Limb (tissue), 2 donors: ENCODE measurements around the gene CC2D1A.

ENCODE experiments used
- DNase-seq, 2 donors: peaks; one replicate each; pipeline ENCODE4 v3.0.0-alpha.2; 2016; ENCODE audit errors: extremely low spot score in 2 of 2

The CC2D1A gene

DNA sequence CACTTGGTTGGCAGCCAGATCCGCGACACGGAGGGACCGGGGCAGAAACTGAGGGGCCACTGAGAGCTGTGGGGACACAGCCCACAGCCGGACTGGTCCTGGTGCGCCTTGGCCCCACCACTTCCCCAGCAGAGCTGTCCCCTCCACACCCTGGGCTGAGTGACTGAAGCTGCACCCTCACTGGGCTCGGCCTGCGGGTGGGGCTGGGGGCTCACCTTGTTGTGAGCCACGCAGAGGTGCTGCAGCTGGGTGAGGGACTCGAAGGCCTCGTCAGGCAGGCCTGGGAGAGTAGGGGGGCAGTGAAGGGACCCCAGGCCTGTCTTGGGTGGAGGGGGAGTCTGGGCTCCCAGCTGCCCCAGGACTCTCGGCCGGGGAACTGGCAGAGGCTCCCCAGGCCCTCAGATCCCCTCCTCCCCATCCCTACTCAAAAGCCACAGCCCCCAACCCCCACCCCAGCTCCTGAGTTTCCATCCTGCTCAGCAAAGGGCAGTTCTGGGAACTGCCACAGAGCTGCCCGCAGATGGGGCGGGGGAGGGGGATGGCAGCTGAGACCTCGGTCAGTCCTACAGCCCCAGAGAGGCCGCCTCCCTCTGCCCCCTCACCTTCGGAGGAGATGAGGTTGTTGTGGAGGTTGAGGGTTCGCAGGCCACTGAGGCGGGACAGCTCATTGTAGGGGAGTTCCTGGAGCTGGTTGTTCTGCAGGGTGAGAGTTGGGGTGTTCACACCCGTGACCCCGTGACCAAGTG is 29.9 kb downstream of the CC2D1A start:
- DNase-seq: no peak

DNA sequence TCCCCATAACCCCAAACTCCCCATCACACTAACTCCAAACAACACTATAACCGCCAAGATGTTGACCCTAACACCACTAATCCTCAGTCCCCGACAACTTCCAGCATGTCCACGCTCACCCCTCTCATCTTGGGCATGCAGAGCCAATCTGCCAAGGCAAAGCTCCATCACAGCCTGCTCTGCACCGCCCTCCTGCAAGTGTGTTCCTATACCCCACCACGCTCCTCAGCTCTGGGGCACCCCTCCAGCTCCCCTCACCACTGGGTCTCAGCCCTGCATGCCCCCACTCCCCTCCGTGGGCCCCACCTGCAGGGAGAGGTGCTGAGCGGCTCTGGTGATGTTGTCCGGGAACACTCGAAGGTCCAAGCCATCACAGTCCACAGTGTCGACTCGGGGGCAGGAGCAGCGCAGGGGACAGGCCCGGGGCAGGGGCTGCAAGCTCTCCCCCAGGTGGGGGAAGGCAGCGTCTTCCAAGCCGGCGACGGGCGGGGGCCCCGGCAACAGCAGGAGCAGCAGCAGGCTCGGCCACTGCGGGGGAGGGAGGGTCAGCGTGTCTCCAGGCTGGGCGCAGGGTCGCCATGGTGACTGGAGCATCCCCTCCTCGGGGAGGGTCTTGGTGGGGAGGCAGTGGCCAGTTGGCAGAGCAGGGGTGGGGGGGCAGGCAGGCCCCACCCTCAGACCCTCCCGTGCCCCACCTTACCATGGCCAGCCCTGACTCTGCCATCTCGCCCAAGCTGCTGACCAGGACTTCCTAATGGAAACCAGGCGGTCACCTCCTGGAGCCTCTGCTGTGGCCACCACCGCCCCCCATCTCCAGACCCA is 31.7 kb downstream of the CC2D1A start:
- DNase-seq: no peak

DNA sequence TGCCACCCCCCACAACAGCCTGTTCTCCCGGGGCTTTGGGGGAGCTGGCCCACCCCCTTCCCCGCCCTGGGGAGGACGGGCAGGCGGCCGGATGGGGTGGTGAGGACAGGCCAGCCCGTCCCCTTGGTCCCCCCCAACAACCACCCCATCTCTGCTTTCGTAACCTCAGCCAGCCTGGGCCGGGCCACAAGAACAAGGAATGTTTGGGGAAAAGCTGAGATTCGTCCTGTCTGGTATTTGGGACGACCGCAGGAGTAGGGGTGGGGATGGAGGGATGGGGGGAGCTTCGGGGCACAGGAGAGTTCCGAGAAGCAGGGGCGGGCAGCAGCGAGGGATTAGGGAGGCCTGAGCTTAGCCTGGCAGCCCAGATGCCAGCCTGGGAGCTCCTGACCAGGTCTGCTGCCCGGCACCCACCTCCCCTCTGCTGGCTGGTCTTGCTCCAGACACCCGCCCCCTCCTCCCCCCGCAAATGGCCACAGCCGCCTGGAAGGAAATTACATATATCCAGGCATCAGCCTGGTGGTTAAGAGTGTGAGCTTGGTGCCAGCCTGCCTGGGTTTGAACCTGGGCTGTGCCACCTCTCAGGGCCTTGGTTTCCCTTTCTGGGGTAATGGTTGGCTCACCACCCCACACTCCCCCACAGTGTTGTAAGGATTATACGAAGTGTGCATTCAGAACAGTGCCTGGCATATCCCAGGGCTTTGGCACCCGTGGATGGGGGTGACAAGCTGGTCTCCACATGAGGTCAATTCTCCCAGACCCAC is 32.5 kb downstream of the CC2D1A start, which contains the start of gene PODNL1:
PODNL1 (minus strand) TSS at position 117 of the 764 bp plus-strand sequence. CDS start 236 bp downstream, outside the sequence.
- peak; percentile 33 to 63 for DNase-seq

DNA sequence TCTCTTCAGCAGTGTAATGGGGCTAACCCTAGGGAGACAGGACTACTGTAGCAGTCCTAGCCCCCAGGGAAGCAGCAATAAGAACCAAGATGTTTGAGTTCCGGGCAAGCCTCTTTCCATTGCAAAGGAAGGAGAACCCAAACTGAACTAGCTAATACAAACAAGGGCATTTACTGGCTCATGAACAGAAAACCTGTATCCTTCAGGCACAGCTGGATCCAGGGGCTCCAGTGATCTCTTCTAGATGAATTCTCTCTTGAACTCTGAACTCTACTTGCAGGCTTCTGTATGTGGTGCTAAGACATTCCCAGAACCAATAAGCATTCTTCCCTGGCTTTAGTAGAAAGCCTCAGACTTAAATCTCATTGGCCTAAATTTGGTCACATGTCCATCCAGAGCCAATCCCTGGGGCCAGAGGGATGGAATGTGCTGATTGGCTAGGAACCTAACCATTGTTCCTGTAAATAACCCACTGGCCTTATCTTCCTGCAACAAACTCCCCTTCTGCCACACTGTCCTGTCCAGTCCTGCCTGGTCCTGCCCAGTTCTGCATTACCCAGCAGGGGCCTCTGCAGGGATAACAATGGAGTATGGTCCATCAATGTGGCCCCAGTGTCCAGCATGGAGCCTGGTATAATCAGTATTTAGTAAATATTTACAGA is 36.2 kb downstream of the CC2D1A start:
- DNase-seq: no peak

DNA sequence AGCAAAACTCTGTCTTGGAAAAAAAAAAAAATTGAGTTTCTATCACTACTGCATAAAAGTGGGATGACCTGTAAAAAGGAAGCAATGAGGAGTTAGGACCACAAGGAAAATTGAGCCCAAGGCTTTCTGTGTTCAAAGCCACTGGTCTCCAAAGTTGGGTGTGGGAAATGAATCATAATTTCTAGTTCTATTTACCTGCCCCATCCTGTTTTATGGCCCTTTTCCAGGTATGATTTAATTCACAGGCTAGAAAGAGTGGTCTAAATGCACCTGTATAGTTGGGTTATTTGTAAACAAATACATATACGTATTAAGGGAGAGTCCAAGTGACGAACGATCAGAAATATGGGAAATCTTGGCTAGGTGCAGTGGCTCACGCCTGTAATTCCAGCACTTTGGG is 40.4 kb downstream of the CC2D1A start:
- DNase-seq: no peak

DNA sequence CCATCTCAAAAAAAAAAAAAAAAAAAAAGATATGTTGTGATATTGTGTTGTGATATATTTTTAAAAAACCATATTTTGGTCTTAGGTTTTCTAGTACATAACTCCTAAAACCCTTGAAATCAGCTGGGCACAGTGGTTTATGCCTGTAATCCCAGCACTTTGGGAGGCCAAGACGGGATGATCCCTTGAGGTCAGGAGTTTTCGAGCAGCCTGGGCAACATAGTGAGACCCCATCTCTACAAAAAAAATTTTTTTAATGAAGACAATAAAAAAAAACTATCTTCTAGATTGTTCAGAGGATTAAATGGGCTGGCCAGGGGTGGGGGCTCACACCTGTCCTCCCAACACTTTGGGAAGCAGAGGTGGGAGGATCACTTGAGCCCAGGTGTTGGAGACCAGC is 45.0 kb downstream of the CC2D1A start:
- DNase-seq: no peak

DNA sequence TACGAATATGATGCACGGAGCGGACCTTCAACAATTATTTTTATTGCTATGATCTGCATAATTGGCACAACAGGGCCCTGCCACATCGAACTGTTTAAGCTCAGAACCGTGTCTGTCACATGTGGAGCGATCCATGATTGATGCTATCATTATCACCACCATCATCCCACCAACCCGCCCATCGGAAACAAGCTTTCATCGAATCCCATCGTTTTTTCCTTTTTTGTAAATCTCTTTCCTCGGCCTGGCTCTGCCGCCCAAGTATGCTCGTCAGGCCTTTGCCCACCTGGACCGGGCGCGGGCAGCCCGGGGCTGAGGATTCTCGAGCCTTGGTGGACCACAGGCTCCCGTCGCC is 45.8 kb downstream of the CC2D1A start:
- DNase-seq: no peak

DNA sequence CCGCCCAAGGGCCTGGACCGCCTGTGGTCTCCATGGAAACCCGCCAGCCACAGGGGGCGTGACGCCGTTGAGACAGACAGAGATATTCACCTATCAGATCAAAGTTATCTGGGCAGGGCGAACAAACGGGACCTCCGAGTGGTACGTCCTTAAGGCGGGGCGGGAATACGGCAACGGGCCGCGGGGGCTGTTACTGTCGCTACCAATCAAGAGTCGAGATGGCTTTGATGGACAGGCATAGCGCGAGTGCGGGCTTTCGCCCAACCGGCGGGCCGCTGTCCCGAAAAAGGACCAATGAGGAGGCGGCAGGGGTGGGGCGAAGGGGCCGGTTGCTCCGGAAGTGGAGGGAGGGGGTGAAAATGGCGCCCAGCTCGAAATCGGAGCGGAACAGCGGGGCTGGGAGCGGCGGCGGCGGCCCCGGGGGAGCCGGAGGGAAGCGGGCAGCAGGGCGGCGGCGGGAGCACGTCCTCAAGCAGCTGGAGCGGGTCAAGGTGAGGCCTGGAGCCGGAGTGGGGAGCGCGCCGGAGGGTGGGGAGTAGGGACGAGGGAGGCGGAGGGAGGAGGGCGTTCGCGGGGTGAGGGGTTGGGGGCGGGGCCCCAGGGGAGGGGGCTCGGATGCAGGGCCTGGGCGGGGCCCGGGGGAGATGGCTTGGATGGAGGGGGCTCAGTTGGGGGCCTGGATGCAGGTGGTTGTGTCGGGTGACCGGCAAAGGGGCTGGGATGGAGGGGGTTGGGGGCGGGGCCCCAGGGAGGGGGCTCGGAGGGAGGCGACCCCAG is 46.3 kb downstream of the CC2D1A start, which contains the start of gene DCAF15:
DCAF15 (plus strand) TSS at position 356 of the 777 bp plus-strand sequence; CDS start at position 360, 4 bp downstream.
- peak; percentile 99 to 100 for DNase-seq

DNA sequence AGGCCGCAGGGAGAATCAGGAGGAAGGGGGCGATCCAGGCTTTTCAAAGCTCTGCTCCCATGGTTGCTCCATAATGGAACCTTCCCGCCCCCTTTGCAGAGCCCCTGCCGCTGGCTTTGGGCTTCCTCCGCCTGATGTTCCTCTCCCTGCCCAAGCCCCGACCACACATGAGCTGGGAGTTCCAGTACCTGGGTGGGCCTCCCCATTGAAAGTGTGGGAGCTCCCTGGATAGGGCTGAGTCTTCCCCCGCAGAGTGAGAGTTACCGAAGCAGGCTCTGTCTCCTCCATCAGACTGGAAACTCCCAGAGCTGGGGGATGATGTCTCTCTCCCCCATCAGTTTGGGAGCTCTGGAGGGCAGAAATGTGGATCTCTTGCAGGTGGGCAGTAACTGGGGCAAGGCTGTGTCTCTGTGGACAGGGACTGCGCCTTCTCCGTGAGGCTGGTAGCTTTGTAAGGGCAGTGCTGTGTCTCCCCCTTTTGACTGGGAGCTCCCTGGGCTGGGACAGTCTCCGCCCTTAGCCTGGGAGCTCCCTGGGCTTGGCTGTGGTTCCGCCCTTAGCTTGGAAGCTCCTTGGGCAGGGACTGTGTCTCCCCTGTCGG is 47.0 kb downstream of the CC2D1A start:
- peak; percentile 38 to 42 for DNase-seq

DNA sequence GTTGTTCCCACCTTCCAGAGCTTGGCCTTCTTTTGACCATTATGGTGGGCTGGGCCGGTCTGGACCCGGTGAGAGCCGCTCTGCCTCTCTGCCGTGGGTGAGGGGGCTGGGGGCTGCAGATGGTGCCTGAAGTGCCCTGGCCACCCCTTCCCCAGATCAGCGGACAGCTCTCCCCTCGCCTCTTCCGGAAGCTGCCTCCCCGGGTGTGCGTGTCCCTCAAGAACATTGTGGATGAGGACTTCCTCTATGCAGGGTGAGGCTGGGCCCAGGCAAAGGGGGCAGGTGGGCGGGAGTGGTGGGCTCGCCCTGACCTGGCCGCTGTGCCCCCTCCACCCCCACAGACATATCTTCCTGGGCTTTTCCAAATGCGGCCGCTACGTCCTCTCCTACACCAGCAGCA is 48.2 kb downstream of the CC2D1A start:
- no peak for DNase-seq

DNA sequence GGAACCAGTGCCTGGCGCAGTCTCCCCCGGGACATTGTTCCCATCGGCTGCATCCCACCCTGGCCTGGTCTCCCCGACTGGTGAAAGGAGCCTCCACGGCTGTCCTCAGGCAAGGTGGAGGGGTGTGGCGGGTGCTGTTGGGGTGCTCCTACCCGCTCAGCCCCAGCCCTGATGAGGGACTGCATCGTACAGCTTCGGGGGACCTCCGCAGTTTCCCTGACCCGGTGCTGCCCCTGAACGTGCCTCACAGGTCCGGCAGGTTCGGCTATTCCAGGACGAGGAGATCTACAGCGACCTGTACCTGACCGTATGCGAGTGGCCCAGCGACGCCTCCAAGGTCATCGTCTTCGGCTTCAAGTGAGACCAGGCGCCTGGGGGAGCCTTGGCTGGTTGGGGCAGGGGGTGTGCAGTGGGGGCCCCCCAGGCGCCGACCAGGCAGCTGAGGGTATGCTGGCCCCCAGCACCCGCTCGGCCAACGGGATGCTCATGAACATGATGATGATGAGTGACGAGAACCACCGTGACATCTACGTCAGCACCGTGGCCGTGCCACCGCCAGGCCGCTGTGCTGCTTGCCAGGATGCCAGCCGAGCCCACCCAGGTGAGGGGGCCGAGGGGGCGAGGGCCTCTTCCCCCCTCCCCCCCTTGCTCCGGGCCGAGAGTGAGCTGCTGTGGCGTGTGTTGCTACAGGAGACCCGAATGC is 49.8 kb downstream of the CC2D1A start:
- peak in 1 of 2 donors; percentile 26 for DNase-seq

DNA sequence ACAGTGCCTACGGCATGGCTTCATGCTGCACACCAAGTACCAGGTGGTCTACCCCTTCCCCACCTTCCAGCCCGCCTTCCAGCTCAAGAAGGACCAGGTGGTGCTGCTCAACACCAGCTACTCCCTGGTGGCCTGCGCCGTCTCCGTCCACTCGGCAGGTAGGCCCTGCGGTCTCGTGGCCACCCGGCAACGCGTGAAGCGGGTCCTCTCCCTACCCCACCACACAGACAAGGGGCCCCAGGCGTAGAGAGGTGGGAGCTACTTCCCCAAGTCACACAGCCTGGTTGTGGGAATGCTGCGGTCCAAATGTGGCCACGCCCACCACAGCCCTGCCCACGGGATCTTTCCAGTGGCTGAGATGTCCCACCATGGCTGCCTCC is 50.4 kb downstream of the CC2D1A start:
- no peak for DNase-seq

DNA sequence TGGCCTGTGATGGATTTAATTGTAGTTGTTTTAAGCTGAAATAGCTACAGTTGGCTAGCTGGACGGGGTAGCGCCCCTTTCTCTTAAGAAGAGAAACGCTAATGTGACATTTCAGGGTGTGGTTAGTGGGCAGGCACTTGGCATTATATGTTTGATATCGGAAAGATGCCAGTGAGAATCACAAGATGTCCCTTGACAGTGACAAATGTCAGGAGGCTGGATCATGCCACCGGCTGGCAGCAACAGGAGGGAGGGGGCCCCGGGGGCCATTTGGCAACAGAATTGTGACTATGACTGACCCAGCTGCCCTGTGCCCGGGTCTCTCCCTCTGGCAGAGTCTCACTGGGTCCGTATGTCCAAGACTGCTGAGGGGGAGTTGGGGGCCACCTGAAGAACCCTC is 51.0 kb downstream of the CC2D1A start:
- no peak for DNase-seq

DNA sequence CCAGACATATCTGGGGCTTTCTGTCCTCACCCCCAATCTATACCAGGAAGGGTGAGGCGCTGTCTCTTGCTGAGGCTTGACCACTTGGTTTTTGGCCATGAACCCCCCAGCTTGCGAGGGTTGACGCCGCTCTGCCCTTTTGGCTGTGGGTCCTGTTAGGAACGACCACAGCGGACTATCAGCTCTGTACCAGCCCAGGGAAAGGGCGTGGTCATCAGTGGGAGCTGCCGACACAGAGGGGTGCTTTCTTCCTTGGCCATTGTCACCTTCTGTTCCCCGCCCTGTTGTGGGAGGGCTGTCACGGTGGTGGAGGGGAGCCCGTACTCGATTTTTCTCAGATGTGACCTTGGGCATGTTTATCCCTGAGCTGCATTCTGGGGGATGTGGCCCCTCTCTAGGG is 52.0 kb downstream of the CC2D1A start:
- DNase-seq: no peak

DNA sequence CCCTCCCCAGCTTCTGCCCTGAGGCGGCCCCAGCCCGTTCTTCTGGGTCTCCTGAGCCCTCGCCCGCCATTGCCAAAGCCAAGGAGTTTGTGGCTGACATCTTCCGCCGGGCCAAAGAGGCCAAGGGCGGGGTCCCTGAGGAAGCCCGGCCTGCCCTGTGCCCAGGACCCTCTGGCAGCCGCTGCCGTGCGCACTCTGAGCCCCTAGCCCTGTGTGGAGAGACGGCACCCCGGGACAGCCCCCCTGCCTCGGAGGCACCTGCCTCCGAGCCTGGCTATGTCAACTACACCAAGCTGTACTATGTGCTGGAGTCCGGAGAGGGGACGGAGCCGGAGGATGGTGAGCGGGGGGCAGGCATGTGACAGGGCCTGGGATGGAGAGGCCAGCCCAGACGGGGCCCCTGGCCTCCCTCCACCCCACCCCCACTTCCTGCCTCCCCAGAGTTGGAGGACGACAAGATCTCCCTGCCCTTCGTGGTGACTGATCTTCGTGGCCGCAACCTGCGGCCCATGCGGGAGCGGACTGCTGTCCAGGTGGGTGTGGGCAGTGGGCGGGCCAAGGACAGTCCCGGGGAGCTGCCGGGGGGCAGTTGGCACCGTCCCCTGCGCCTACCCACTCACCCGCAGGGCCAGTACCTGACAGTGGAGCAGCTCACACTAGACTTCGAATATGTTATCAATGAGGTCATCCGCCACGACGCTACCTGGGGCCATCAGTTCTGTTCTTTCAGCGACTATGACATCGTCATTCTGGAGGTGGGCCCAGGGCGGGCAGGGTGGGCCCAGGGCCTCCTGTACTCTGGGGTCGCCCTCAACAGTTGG is 53.4 kb downstream of the CC2D1A start:
- no peak for DNase-seq

DNA sequence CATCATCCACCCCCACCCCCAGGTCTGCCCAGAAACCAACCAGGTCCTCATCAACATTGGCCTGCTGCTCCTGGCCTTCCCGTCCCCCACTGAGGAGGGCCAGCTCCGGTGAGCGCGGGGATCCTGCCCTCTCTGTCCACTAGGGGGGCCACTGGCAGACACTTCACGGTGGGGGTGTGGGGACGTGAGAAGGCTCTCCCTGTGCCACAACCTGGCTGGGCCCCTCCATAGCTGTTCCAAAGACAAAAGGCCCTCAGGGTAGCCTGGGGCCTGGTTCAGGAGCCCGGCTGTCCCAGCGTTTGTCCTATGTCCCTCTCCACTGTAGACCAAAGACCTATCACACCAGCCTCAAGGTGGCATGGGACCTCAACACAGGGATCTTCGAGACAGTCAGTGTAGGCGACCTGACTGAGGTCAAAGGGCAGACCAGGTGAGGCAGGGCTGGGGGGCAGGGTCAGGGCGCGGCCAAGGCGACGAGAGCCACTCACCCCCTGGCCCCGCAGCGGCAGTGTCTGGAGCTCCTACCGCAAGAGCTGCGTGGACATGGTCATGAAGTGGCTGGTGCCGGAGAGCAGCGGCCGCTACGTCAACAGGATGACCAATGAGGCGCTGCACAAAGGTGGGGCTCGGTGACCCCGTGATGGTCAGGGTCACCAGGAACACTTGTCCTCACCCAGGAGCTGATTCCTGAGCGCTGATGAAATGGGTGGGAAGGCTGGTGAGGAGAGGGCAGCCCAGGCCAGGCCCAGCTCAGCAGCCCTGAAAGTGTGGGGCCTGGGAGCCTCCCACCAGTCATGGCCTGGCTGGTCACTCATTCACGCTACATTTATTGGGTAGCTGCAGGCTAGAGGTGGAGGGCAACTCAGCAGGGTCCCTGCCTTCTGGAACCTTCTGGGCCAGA is 54.2 kb downstream of the CC2D1A start:
- peak in 1 of 2 donors; percentile 45 for DNase-seq
